HepG2 (cell line): ENCODE results near the gene OTUD4. TPM values are rescaled to one million over a fixed set of nuclear protein-coding genes. Genes with fewer than 3 reads are reported as not detected.

Source experiments
- ATAC-seq: fragments of 200-7000 bp; cut with Tn5 transposase; 3 replicates; pipeline ENCODE4 v1.9.1; 2020; ENCODE audit warnings: mild to moderate bottlenecking, moderate library complexity
- BruUV-seq: library from RNA; stranded (reverse); fragments of 400-500 nt; replicated peaks from 2 replicates; lab custom pipeline; 2021; lab: Mats Ljungman, UMichigan
- CTCF ChIA-PET: fragments of 300-600 bp; formaldehyde crosslinking; extraction: SDS; loops from one replicate; lab custom pipeline; 2021; ENCODE audit warnings: low total read pairs, inconsistent platforms, low intra/inter-chr PET ratio; lab: Yijun Ruan, JAX
- POLR2A ChIA-PET: fragments of 350-600 bp; sonication (Branson Sonifier 250); formaldehyde crosslinking; loops from one replicate; lab custom pipeline; 2020; ENCODE audit warnings: antibody characterized with exemption, inconsistent platforms; lab: Yijun Ruan, JAX
- DNase-seq: peaks from one replicate; pipeline ENCODE4 v3.0.0-alpha.2; 2015; ENCODE audit warnings: low spot score
- FAIRE-seq: peaks from 3 replicates; lab custom pipeline; 2011; peaks lifted over from hg19 to GRCh38; lab: Jason Lieb, UNC
- H2AFZ ChIP-seq: one replicate; pipeline ENCODE4 v1.6.1; 2011; ENCODE audit warnings: low read length, inconsistent platforms
- H3K27ac ChIP-seq: fragments of 300-600 bp; 3 replicates; pipeline ENCODE4 v1.8.0; 2011; ENCODE audit warnings: mixed run types, mild to moderate bottlenecking, mixed read lengths, low read length, inconsistent platforms; ENCODE audit not compliant: insufficient read depth; ENCODE audit errors: extremely low read length
- H3K27me3 ChIP-seq, 2 experiments: fragments of 200-600 bp in 1 of 2; 2 replicates in 1 of 2; 3 replicates in 1 of 2; pipeline versions ENCODE4 v1.6.0 to v1.8.0; 2011; ENCODE audit warnings: low read length in 2 of 2, mild to moderate bottlenecking in 2 of 2, moderate library complexity in 2 of 2, inconsistent platforms in 1 of 2; ENCODE audit not compliant: insufficient read depth in 2 of 2, control insufficient read depth in 1 of 2
- H3K36me3 ChIP-seq, 2 experiments: fragments of 200-600 bp in 1 of 2; replicated peaks in 1 of 2; 2 replicates in 1 of 2; 3 replicates in 1 of 2; pipeline versions ENCODE4 v1.5.1 to v1.8.0; 2011; ENCODE audit warnings: low read length in 2 of 2, inconsistent platforms in 1 of 2; ENCODE audit not compliant: insufficient read depth in 2 of 2, control insufficient read depth in 1 of 2
- H3K4me1 ChIP-seq: 2 replicates; pipeline ENCODE4 v1.5.1; 2012; ENCODE audit warnings: low read length, inconsistent platforms; ENCODE audit not compliant: insufficient read depth
- H3K4me2 ChIP-seq: 2 replicates; pipeline ENCODE4 v1.6.0; 2011; ENCODE audit warnings: low read depth, low read length, inconsistent platforms
- H3K4me3 ChIP-seq, 3 experiments: fragments of 200-600 bp in 1 of 3; sonication (generic), shearing (Covaris generic) in 1 of 3; replicated peaks in 1 of 3; 2 replicates each; pipeline ENCODE4 v1.5.1; 2011 to 2016; ENCODE audit warnings: low read length in 3 of 3, inconsistent platforms in 2 of 3, low read depth in 2 of 3, mild to moderate bottlenecking in 2 of 3, control low read depth in 1 of 3, mixed read lengths in 1 of 3; ENCODE audit not compliant: insufficient read depth in 1 of 3
- H3K79me2 ChIP-seq: one replicate; pipeline ENCODE4 v1.6.1; 2011; ENCODE audit warnings: low read length, inconsistent platforms; ENCODE audit not compliant: insufficient read depth
- H3K9ac ChIP-seq: 2 replicates; pipeline ENCODE4 v1.6.0; 2011; ENCODE audit warnings: mild to moderate bottlenecking, low read depth, low read length, inconsistent platforms; ENCODE audit not compliant: insufficient read depth
- H3K9me3 ChIP-seq: 2 replicates; pipeline ENCODE4 v1.5.1; 2012; ENCODE audit warnings: mild to moderate bottlenecking, low read length
- H4K20me1 ChIP-seq: 2 replicates; pipeline ENCODE4 v1.6.0; 2011; ENCODE audit warnings: inconsistent platforms, mild to moderate bottlenecking, low read length, moderate library complexity; ENCODE audit not compliant: insufficient read depth
- CEBPZ ChIP-seq: IDR thresholded peaks from 2 replicates; pipeline ENCODE4 v1.6.1; 2012; ENCODE audit warnings: low read length, improper control_type of control experiment
- ETS1 ChIP-seq: sonication (generic); formaldehyde crosslinking; IDR thresholded peaks from 2 replicates; pipeline ENCODE4 v1.4.0; 2020; ENCODE audit warnings: missing genetic modification reagents
- FOXJ3 ChIP-seq: sonication (generic); formaldehyde crosslinking; IDR thresholded peaks from 2 replicates; pipeline ENCODE4 v1.4.0; 2020; ENCODE audit warnings: missing genetic modification reagents, mild to moderate bottlenecking, borderline replicate concordance
- FOXK1 ChIP-seq: sonication (generic); formaldehyde crosslinking; IDR thresholded peaks from 2 replicates; pipeline ENCODE4 v1.4.0; 2020; ENCODE audit warnings: low read depth, missing genetic modification reagents, borderline replicate concordance
- GPBP1L1 ChIP-seq: sonication (generic); formaldehyde crosslinking; IDR thresholded peaks from 2 replicates; pipeline ENCODE4 v1.5.0; 2020; ENCODE audit warnings: mild to moderate bottlenecking, missing genetic modification reagents
- GRHL1 ChIP-seq: sonication (generic); formaldehyde crosslinking; conservative IDR thresholded peaks from 2 replicates; pipeline ENCODE4 v1.8.0; 2022; ENCODE audit warnings: missing genetic modification reagents
- MTA3 ChIP-seq: sonication (generic); formaldehyde crosslinking; IDR thresholded peaks from 2 replicates; pipeline ENCODE4 v1.4.0; 2020; ENCODE audit warnings: missing genetic modification reagents
- NFIB ChIP-seq: sonication (generic); formaldehyde crosslinking; IDR thresholded peaks from 2 replicates; pipeline ENCODE4 v1.9.0; 2021; ENCODE audit warnings: missing genetic modification reagents, mild to moderate bottlenecking, borderline replicate concordance
- RNF219 ChIP-seq: sonication (generic); formaldehyde crosslinking; IDR thresholded peaks from 2 replicates; pipeline ENCODE4 v1.5.0; 2020; ENCODE audit warnings: mild to moderate bottlenecking, missing genetic modification reagents
- SNAPC5 ChIP-seq: sonication (generic); formaldehyde crosslinking; IDR thresholded peaks from 2 replicates; pipeline ENCODE4 v1.8.1; 2023; ENCODE audit warnings: mild to moderate bottlenecking, missing genetic modification reagents, borderline replicate concordance
- ZNF17 ChIP-seq: sonication (generic); formaldehyde crosslinking; IDR thresholded peaks from 2 replicates; pipeline ENCODE4 v1.5.0; 2020; ENCODE audit warnings: mild to moderate bottlenecking, missing genetic modification reagents
- ZNF33B ChIP-seq: sonication (generic); formaldehyde crosslinking; IDR thresholded peaks from 2 replicates; pipeline ENCODE4 v1.5.1; 2020; ENCODE audit warnings: mild to moderate bottlenecking, missing genetic modification reagents
- ZNF749 ChIP-seq: sonication (generic); formaldehyde crosslinking; IDR thresholded peaks from 2 replicates; pipeline ENCODE4 v1.8.0; 2022; ENCODE audit warnings: mild to moderate bottlenecking, missing genetic modification reagents, moderate library complexity, borderline replicate concordance
- ZNF75D ChIP-seq: sonication (generic); formaldehyde crosslinking; IDR thresholded peaks from 2 replicates; pipeline ENCODE4 v1.8.1; 2023; ENCODE audit warnings: missing genetic modification reagents, mild to moderate bottlenecking, borderline replicate concordance
- WGBS: methylation state at CpG from one replicate; pipeline ENCODE4 v1.1.6; 2017; ENCODE audit warnings: low lambda C conversion rate; 5-methylcytosine and 5-hydroxymethylcytosine counted together
- in situ Hi-C: cut with HindIII; loops from 2 replicates; pipeline ENCODE4 v1.10.0; 2017; ENCODE audit warnings: low pct_unique_long_range_greater_than_20kb; ENCODE audit not compliant: extremely low pct_ligation_motif_present
- intact Hi-C: fragments of 100-400 bp; cut with micrococcal nuclease; formaldehyde crosslinking; loops from one replicate; pipeline ENCODE4 v1.10.0; 2022; ENCODE audit not compliant: unreplicated experiment
- polyA plus RNA-seq, 8 experiments: library from polyadenylated mRNA; depleted of rRNA in 3 of 8; stranded (reverse) in 7 of 8; unstranded in 1 of 8; fragments of >200 nt; fragmentation: Illumina TruSeq in 4 of 8; extraction: Trizol in 4 of 8; gene quantifications; 2 replicates each; pipeline versions ENCODE4 v1.2.1 to v1.2.3, GENCODE V29; 2011 to 2016; ENCODE audit warnings: low read depth in 4 of 8, missing spikeins in 1 of 8, mixed read lengths in 1 of 8; ENCODE audit not compliant: insufficient read depth in 1 of 8
- total RNA-seq, 5 experiments: library from RNA; depleted of rRNA; stranded (reverse); fragments of >200 nt; fragmentation: Illumina TruSeq; extraction: Trizol; gene quantifications; 2 replicates each; pipeline ENCODE4 v1.2.3, GENCODE V29; 2016; ENCODE audit warnings: low read depth in 1 of 5

OTUD4 gene
- total and polyA plus RNA-seq, 2 of the 13 experiments (the other 11 are each of a cell fraction or from before 2014, with no cell fraction given): 16.1 to 18.0 TPM

GRCh38 chr4:145125396-145125795 is 55.0 kb downstream of the OTUD4 start:
- POLR2A ChIA-PET: no interaction called here
- H4K20me1 ChIP-seq: no peaks in the 10 kb centered on the region
- H3K4me2 ChIP-seq: no peak overlapping the region
- no peak overlapping the region for H3K9ac ChIP-seq
- FAIRE-seq (no peak), ATAC-seq (no peak), DNase-seq (no peak)
- peaks cover 6 to 67% of the 10 kb centered on the region in 2 experiments for H3K36me3 ChIP-seq
- no TSS peak for BruUV-seq
- CTCF ChIA-PET: no interaction called here
- in situ Hi-C loops (no loop called here), intact Hi-C loops (no loop called here)
- H3K4me1 ChIP-seq: no peaks in the 10 kb centered on the region
- 100% methylated on average over 2 of the region's 2 CpGs for WGBS
- no peaks in the 10 kb centered on the region for H3K79me2 ChIP-seq
- no peaks in the 10 kb centered on the region for H3K9me3 ChIP-seq
- no peak overlapping the region for H2AFZ ChIP-seq
- H3K27me3 ChIP-seq: no peaks in the 10 kb centered on the region
- no peak overlapping the region for H3K4me3 ChIP-seq
- H3K27ac ChIP-seq: no peak overlapping the region
- TF ChIP-seq GRHL1 (CRISPR knock-in tag) (no peak), RNF219 (CRISPR knock-in tag) (no peak), FOXK1 (CRISPR knock-in tag) (no peak), SNAPC5 (CRISPR knock-in tag) (no peak), ZNF17 (CRISPR knock-in tag) (no peak), ZNF33B (no peak), MTA3 (no peak), ZNF75D (CRISPR knock-in tag) (no peak), FOXJ3 (no peak), GPBP1L1 (CRISPR knock-in tag) (no peak), ETS1 (CRISPR knock-in tag) (no peak), CEBPZ (no peak), ZNF749 (CRISPR knock-in tag) (no peak), NFIB (no peak)
